PFSK-1 (cell line): Measurements from ENCODE around the gene G0S2.

Experiments used
- FOXP2 ChIP-seq: optimal IDR thresholded peaks from 2 replicates; pipeline ENCODE3; 2011; ENCODE audit warnings: borderline replicate concordance, control low read depth, inconsistent platforms; ENCODE audit not compliant: insufficient read depth; ENCODE audit errors: extremely low read length, extremely low read depth
- POLR2AphosphoS5 ChIP-seq: IDR thresholded peaks from 2 replicates; pipeline ENCODE4 v1.6.1; 2012; ENCODE audit warnings: low read depth, mild to moderate bottlenecking, control low read depth, low read length, moderate library complexity
- SIN3A ChIP-seq: IDR thresholded peaks from 2 replicates; pipeline ENCODE4 v1.6.1; 2012; ENCODE audit warnings: mild to moderate bottlenecking, low read length, moderate library complexity, borderline replicate concordance; ENCODE audit not compliant: insufficient read depth
- TAF1 ChIP-seq: IDR thresholded peaks from 2 replicates; pipeline ENCODE4 v1.6.1; 2012; ENCODE audit warnings: low read length, control low read depth, borderline replicate concordance; ENCODE audit not compliant: insufficient read depth
- TF ChIP-seq, protein P1 (sequence below), 2 experiments: IDR thresholded peaks; 2 replicates each; pipeline versions ENCODE4 v1.6.1 to v1.8.0; 2011 to 2012; ENCODE audit warnings: low read depth in 2 of 2, low read length in 2 of 2, control low read depth in 1 of 2, inconsistent platforms in 1 of 2, mild to moderate bottlenecking in 1 of 2, moderate library complexity in 1 of 2; ENCODE audit not compliant: insufficient read depth in 1 of 2

DNA sequence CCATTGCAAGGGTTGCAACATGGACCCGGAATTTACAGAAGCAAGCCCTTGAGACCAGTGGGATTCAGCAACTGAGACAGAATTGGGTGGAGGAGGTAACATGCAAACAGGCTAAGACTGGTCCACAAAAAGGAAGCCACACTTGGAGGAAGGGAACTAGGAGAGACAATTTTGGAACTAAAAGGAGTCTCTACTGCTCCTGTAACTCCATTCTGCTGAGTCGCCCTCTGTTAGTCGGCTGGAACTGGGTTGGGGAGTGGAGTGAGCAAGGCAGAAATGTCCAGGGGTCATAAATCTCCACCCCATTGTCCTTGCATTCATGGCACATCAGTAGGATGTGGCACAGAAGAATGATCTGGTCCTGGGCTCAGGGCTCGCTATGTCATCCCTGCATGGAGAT is 28.1 kb upstream of the G0S2 start:
- TF ChIP-seq POLR2AphosphoS5 = no peak
- TF ChIP-seq TAF1 = no peak
- TF ChIP-seq, protein P1, sequence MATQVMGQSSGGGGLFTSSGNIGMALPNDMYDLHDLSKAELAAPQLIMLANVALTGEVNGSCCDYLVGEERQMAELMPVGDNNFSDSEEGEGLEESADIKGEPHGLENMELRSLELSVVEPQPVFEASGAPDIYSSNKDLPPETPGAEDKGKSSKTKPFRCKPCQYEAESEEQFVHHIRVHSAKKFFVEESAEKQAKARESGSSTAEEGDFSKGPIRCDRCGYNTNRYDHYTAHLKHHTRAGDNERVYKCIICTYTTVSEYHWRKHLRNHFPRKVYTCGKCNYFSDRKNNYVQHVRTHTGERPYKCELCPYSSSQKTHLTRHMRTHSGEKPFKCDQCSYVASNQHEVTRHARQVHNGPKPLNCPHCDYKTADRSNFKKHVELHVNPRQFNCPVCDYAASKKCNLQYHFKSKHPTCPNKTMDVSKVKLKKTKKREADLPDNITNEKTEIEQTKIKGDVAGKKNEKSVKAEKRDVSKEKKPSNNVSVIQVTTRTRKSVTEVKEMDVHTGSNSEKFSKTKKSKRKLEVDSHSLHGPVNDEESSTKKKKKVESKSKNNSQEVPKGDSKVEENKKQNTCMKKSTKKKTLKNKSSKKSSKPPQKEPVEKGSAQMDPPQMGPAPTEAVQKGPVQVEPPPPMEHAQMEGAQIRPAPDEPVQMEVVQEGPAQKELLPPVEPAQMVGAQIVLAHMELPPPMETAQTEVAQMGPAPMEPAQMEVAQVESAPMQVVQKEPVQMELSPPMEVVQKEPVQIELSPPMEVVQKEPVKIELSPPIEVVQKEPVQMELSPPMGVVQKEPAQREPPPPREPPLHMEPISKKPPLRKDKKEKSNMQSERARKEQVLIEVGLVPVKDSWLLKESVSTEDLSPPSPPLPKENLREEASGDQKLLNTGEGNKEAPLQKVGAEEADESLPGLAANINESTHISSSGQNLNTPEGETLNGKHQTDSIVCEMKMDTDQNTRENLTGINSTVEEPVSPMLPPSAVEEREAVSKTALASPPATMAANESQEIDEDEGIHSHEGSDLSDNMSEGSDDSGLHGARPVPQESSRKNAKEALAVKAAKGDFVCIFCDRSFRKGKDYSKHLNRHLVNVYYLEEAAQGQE (IDR thresholded peaks at IDR 0.05; ENCODE audit: insufficient read depth in 1 of 2, low read depth in 2 of 2, low read length in 2 of 2) = no peak
- no peak for TF ChIP-seq SIN3A
- TF ChIP-seq FOXP2 = no peak
